AG09319 (cell line): ENCODE data around the gene FBLN5.

Experiments used
- DNase-seq: peaks from one replicate; pipeline ENCODE4 v3.0.0-alpha.2; 2010; ENCODE audit warnings: low read depth; ENCODE audit errors: extremely low read depth
- TF ChIP-seq, protein P1 (sequence below): IDR thresholded peaks from 2 replicates; pipeline ENCODE4 v1.5.1; 2011; ENCODE audit warnings: low read depth, mild to moderate bottlenecking, inconsistent platforms, low read length, moderate library complexity

The FBLN5 gene

DNA sequence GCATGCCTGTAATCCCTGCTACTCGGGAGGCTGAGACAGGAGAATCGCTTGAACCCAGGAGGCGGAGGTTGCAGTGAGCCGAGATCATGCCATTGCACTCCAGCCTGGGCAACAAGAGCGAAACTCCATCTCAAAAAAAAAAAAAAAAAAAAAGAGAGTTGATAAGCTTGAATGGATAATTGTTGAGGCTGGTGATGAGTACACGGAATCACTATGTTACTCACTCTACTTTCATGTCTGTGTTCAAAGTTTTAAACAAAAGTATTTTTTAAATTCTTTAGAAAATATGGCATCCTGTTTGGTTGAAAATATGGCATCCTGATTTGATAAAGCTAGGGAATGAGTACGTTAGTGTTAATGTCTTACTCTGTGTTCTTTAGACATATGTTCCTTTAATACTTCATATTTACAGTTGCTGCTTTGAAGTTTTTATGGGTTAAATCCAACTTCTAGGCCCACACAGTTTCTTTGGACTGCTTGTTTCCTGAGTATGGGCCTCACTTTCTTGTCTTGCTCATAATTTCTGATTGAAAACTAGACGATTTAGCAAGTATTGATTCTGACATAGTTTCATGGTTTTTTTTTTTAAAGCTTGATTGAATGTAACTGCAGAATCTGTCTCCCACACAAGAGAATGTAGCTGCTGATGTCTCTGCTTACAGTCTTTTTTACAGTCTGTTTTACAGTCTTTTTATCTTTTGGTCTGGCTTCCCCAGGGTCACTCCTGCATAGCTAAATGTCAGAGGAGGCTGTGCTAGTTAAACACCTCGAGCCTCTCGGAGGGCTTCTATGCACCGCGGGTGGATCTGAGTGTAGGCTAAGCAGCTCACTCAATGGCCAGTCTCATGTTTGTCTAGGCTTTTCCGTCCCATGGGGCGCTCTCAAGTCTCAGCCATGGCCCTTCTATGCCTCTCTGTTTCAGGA lies 14.1 kb upstream of the FBLN5 start:
- TF ChIP-seq, protein P1, sequence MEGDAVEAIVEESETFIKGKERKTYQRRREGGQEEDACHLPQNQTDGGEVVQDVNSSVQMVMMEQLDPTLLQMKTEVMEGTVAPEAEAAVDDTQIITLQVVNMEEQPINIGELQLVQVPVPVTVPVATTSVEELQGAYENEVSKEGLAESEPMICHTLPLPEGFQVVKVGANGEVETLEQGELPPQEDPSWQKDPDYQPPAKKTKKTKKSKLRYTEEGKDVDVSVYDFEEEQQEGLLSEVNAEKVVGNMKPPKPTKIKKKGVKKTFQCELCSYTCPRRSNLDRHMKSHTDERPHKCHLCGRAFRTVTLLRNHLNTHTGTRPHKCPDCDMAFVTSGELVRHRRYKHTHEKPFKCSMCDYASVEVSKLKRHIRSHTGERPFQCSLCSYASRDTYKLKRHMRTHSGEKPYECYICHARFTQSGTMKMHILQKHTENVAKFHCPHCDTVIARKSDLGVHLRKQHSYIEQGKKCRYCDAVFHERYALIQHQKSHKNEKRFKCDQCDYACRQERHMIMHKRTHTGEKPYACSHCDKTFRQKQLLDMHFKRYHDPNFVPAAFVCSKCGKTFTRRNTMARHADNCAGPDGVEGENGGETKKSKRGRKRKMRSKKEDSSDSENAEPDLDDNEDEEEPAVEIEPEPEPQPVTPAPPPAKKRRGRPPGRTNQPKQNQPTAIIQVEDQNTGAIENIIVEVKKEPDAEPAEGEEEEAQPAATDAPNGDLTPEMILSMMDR, result no peak
- DNase-seq, result no peak

GRCh38 chr14:91957876-91958313 lies 10.4 kb upstream of the FBLN5 start:
- TF ChIP-seq, protein P1, result no peak
- DNase-seq, result no peak

DNA sequence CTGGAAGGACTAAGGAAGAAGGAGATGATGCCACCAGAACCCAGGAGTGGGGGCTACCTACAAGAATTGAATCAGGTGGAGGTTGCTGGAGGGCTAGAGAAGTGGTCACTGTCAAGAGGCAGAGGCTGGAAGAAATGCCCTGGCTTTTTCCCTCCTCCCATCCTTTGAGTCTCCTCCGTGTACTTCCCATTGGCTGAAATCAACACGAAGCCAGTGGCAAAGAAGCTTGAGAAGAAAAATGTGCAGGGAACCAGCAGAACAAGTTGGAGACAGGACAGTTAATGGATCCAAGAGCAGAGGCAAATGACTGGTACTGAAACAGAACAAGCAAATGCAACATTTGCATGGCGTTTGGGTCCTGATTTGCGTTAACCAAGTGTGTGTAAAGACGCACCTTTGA lies 9.1 kb upstream of the FBLN5 start:
- TF ChIP-seq, protein P1, result no peak
- DNase-seq, result no peak

GRCh38 chr14:91955168-91955567 lies 7.7 kb upstream of the FBLN5 start:
- TF ChIP-seq, protein P1, result no peak
- no peak for DNase-seq

DNA sequence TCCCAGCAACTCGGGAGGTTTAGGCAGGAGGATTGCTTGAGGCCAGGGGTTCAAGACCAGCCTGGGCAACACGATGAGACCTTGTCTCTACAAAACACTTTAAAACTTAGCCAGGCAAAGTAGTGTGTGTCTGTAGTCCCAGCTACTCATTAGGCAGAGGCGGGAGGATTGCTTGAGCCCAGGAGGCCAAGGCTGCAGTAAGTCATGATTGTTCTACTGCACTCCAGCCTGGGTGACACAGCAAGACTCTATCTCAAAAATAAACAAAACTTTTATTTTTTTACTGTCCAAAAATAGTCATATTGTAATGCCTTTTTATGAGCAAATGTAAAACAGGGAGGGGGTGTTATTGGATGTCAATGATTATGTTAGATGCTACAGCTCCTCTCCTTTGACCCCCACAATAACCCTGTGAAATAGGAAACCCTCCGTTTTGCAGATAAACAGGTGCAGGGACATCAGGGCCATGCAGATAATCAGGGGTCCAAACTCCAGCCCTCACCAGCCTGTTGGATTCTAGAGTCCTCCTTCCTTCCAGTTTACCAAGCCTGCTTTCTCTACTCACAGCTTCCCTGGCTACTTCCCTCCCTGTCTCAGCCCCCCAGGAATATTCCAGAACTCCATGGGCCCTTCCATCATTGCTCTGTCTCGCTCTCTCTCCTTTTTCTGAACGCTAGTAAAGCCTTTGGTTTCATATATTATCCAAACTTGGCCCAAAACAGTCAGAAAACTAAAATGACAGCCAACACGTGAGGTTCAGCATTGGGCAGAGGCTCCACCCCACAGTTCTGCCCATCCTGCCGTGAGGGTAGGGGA lies 5.9 kb upstream of the FBLN5 start:
- DNase-seq, result no peak
- TF ChIP-seq, protein P1, result no peak

GRCh38 chr14:91946622-91947474 lies 646 bp downstream of the FBLN5 start:
- no peak for DNase-seq
- TF ChIP-seq, protein P1, result no peak
